ENCODE measurements around the gene EPHA2. TPM values are rescaled to one million over a fixed set of nuclear protein-coding genes. Genes with fewer than 3 reads are reported as not detected.

EPHA2 gene
- total RNA-seq, 1 experiment from 2014 or later: 263 TPM

- intact Hi-C loops (cut with micrococcal nuclease; ENCODE audit: unreplicated experiment) (loop anchor here (10.0 kb wide), 1 partner anchor 64 kb away; no protein-coding TSS in a partner anchor), in situ Hi-C loops (cut with HindIII; ENCODE audit: low pct_unique_long_range_greater_than_20kb, low sequenced_read_pairs) (no loop called here)
- ChIA-PET CTCF (interaction anchor here (0.9 to 1.6 kb wide), 4 partner anchors 32 to 110 kb away, joined by 3 to 13 read pairs (median 5); no protein-coding TSS in a partner anchor), POLR2A (no interaction called here)
- TF ChIP-seq TCF7L2 (IDR thresholded peaks at IDR 0.05; ENCODE audit: low read depth, low read length): no peak
- no peak for TF ChIP-seq REST (IDR thresholded peaks at IDR 0.05; ENCODE audit: insufficient read depth in 1 of 2, low read depth in 2 of 2, low read length in 1 of 2)
- no peak for TF ChIP-seq CTCF (IDR thresholded peaks at IDR 0.05)
- TF ChIP-seq POLR2AphosphoS5 (IDR thresholded peaks at IDR 0.05; ENCODE audit: low read depth, low read length): no peak
- no peak for TF ChIP-seq SIN3A (IDR thresholded peaks at IDR 0.05; ENCODE audit: borderline replicate concordance, insufficient read depth, low read depth, low read length)
- Histone ChIP-seq H3K36me3 (ENCODE audit: control insufficient read depth, insufficient read depth, low read length) (no peaks in the 10 kb centered on the region), H3K27me3 (ENCODE audit: control insufficient read depth, insufficient read depth, low read length) (no peaks in the 10 kb centered on the region), H3K27ac (ENCODE audit: low read length) (peak overlapping the region; percentile 85), H3K4me1 (ENCODE audit: control insufficient read depth, insufficient read depth, low read length) (peaks cover 57% of the 10 kb centered on the region), H3K4me3 (ENCODE audit: low read depth in 2 of 2, low read length in 2 of 2) (no peak overlapping the region), H3K9me3 (ENCODE audit: control insufficient read depth, insufficient read depth, low read depth, low read length) (no peaks in the 10 kb centered on the region)
- ATAC-seq: no peak; the same call in 1 of the 2 replicates
- no TSS peak for BruUV-seq (replicated peaks)
- no peak for DNase-seq (ENCODE audit: low read depth, low spot score)
Measured at GRCh38 chr1:16189003-16189402, 33.1 kb upstream of the EPHA2 start.

GRCh38 chr1:16187748-16188401 is 32.0 kb upstream of the EPHA2 start:
- TF ChIP-seq REST (IDR thresholded peaks at IDR 0.05; ENCODE audit: insufficient read depth in 1 of 2, low read depth in 2 of 2, low read length in 1 of 2) (0 out of 4 replicates have a peak, but pooled peaks of 1 of the 2 experiments have one; percentile 29), SIN3A (IDR thresholded peaks at IDR 0.05; ENCODE audit: borderline replicate concordance, insufficient read depth, low read depth, low read length) (no peak), POLR2AphosphoS5 (IDR thresholded peaks at IDR 0.05; ENCODE audit: low read depth, low read length) (peak; percentile 48; the same call in 1 of the 2 replicates), TCF7L2 (IDR thresholded peaks at IDR 0.05; ENCODE audit: low read depth, low read length) (no peak), CTCF (IDR thresholded peaks at IDR 0.05) (peak; percentile 98)
- Histone ChIP-seq H3K36me3 (ENCODE audit: control insufficient read depth, insufficient read depth, low read length) (no peaks in the 10 kb centered on the region), H3K4me1 (ENCODE audit: control insufficient read depth, insufficient read depth, low read length) (peaks cover 68% of the 10 kb centered on the region), H3K4me3 (ENCODE audit: low read depth in 2 of 2, low read length in 2 of 2) (no peak overlapping the region), H3K27me3 (ENCODE audit: control insufficient read depth, insufficient read depth, low read length) (no peaks in the 10 kb centered on the region), H3K27ac (ENCODE audit: low read length) (peak overlapping the region; percentile 85), H3K9me3 (ENCODE audit: control insufficient read depth, insufficient read depth, low read depth, low read length) (no peaks in the 10 kb centered on the region)
- in situ Hi-C loops (cut with HindIII; ENCODE audit: low pct_unique_long_range_greater_than_20kb, low sequenced_read_pairs): no loop called here
- peak; percentile 81 for ATAC-seq
- CTCF ChIA-PET: interaction anchor here (1.1 to 2.8 kb wide), 3 partner anchors 105 to 109 kb away, joined by 3 to 25 read pairs (median 7); no protein-coding TSS in a partner anchor
- DNase-seq (ENCODE audit: low read depth, low spot score): peak; percentile 86
- BruUV-seq (replicated peaks): no TSS peak
- POLR2A ChIA-PET: interaction anchor here (0.6 kb wide), 1 partner anchor 22 kb away, joined by 5 read pairs; no protein-coding TSS in a partner anchor
- intact Hi-C loops (cut with micrococcal nuclease; ENCODE audit: unreplicated experiment): loop anchor here (1.0 to 10.0 kb wide), 2 partner anchors 63 to 110 kb away; no protein-coding TSS in a partner anchor
